ENCODE results near the gene KIF19. TPM values are rescaled to one million over a fixed set of nuclear protein-coding genes. Genes with fewer than 3 reads are reported as not detected.

KIF19 gene
- total and polyA plus RNA-seq, 2 of the 8 experiments (the other 6 are each of a cell fraction or from before 2014, with no cell fraction given) = 0.52 to 0.77 TPM

DNA sequence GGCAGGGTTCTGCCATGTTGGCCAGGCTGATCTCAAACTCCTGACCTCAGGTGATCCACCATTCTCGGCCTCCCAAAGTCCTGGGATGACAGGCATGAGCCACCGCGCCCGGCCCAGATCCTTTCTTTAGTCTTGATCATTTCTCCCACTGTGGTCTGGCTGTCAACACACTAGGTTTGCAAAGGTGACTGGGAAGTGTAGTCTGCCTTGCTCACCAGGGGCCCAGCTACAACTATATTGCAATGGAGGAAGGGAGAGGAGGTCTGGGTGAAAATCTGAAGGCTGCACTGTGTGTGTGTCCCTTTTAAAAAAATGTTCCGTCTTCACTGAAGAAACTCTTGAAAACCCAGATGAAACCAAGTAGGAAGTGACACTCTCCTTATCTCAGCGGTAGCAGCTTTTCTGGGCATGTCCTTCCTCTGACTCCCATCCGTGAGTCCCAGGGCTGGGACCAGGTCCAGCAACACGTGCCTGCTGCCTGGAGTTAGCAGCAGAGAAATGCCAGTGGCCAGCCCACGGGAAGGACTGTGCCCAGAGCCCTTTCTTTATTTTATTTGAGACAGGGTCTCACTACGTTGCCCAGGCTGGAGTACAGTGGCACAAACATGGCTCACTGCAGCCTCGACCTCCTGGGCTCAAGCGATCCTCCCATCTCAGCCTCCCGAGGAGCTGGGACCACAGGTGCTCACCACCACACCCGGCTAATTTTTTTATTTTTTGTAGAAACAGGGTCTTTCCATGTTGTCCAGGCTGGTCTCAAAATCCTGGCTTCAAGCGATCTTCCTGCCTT lies 17.8 kb upstream of the KIF19 start (continued):
- TF ChIP-seq CTCF (IDR thresholded peaks at IDR 0.05; ENCODE audit: control extremely low read depth in 1 of 3, insufficient read depth in 1 of 3, low read depth in 1 of 3, low read length in 3 of 3) (no peak), CTBP2 (IDR thresholded peaks at IDR 0.05; ENCODE audit: borderline replicate concordance, insufficient read depth, insufficient read length, low read length) (no peak), KDM5A (IDR thresholded peaks at IDR 0.05; ENCODE audit: low read length) (no peak), SP2 (IDR thresholded peaks at IDR 0.05; ENCODE audit: low read length) (no peak), CBX8 (IDR thresholded peaks at IDR 0.05; ENCODE audit: borderline replicate concordance, low read depth, low read length) (no peak), POLR2AphosphoS5 (IDR thresholded peaks at IDR 0.05; ENCODE audit: low read depth, low read length) (no peak), RAD21 (IDR thresholded peaks at IDR 0.05 in 1 of 2, conservative IDR thresholded peaks at IDR 0.05 in 1 of 2; ENCODE audit: low read depth in 2 of 2, low read length in 2 of 2) (no peak), NANOG (IDR thresholded peaks at IDR 0.05; ENCODE audit: insufficient read depth, low read depth, low read length, poor library complexity, severe bottlenecking) (no peak), E2F6 (IDR thresholded peaks at IDR 0.05) (no peak)

Measured in H1 (cell line).